Tibial nerve (tissue), 4 donors: Measurements from ENCODE around the gene ELOA.

ENCODE experiments used
- CTCF ChIP-seq, 5 experiments: fragments of 200-600 bp in 3 of 5; fragments of 450-650 bp in 2 of 5; sonication (generic) in 3 of 5; IDR thresholded peaks; one replicate each; pipeline ENCODE4 v1.5.1; 2016 to 2019; ENCODE audit warnings: antibody characterized with exemption in 5 of 5, mild to moderate bottlenecking in 3 of 5, moderate library complexity in 2 of 5
- EP300 ChIP-seq, 2 donors: sonication (generic); formaldehyde crosslinking; IDR thresholded peaks; one replicate each; pipeline ENCODE4 v1.6.1; 2017; ENCODE audit warnings: antibody characterized with exemption in 2 of 2, mild to moderate bottlenecking in 1 of 2
- POLR2A ChIP-seq, 2 donors: fragments of 450-650 bp; IDR thresholded peaks; one replicate each; pipeline ENCODE4 v1.6.1; 2017; ENCODE audit warnings: antibody characterized with exemption in 2 of 2, mild to moderate bottlenecking in 2 of 2, moderate library complexity in 2 of 2

- TF ChIP-seq CTCF (IDR thresholded peaks at IDR 0.05) (no peak), EP300 (IDR thresholded peaks at IDR 0.05) (no peak), POLR2A (IDR thresholded peaks at IDR 0.05) (no peak)
Observed at GRCh38 chr1:23748016-23748415, 4.7 kb downstream of the ELOA start.
